Mammary epithelial cell (primary cell): ENCODE measurements around the gene DCTN5.

Experiments
- EZH2 ChIP-seq: IDR thresholded peaks from 2 replicates; pipeline ENCODE4 v1.6.1; 2012; ENCODE audit warnings: low read length, inconsistent platforms, borderline replicate concordance
- TF ChIP-seq, protein P1 (sequence below), 2 donors: IDR thresholded peaks in 1 of 2; conservative IDR thresholded peaks in 1 of 2; 2 replicates each; pipeline ENCODE4 v1.5.1; 2011 to 2012; ENCODE audit warnings: inconsistent platforms in 2 of 2, low read length in 2 of 2, mild to moderate bottlenecking in 2 of 2, control low read depth in 1 of 2, low read depth in 1 of 2; ENCODE audit not compliant: insufficient read depth in 1 of 2; ENCODE audit errors: extremely low read depth in 1 of 2

DNA sequence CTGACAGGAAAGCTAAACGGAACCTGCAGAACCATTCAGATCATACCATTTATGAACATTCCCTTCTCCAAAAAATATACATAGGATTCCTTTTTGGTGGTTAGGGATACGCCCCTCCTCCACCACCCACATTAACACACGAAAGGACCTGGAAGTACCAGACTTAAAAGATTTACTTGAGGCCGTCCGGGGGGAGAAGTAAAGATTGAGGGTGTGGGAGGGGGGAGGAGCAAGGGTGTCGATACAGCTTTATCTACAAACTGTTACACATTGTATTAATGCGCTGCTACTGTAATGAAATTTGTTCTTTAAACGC lies 693 bp upstream of the DCTN5 start:
- TF ChIP-seq, protein P1, sequence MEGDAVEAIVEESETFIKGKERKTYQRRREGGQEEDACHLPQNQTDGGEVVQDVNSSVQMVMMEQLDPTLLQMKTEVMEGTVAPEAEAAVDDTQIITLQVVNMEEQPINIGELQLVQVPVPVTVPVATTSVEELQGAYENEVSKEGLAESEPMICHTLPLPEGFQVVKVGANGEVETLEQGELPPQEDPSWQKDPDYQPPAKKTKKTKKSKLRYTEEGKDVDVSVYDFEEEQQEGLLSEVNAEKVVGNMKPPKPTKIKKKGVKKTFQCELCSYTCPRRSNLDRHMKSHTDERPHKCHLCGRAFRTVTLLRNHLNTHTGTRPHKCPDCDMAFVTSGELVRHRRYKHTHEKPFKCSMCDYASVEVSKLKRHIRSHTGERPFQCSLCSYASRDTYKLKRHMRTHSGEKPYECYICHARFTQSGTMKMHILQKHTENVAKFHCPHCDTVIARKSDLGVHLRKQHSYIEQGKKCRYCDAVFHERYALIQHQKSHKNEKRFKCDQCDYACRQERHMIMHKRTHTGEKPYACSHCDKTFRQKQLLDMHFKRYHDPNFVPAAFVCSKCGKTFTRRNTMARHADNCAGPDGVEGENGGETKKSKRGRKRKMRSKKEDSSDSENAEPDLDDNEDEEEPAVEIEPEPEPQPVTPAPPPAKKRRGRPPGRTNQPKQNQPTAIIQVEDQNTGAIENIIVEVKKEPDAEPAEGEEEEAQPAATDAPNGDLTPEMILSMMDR (conservative IDR thresholded peaks at IDR 0.05 in 1 of 2, IDR thresholded peaks at IDR 0.05 in 1 of 2; ENCODE audit: extremely low read depth in 1 of 2, insufficient read depth in 1 of 2, low read depth in 1 of 2, low read length in 2 of 2), result no peak
- no peak for TF ChIP-seq EZH2
